ENCODE measurements around the gene APOC1.
"Not testable (repeated sequence)": the region's sequence is repeated elsewhere in the genome, so short reads cannot be mapped to it uniquely, and the experiment has no call there.

APOC1 gene

DNA sequence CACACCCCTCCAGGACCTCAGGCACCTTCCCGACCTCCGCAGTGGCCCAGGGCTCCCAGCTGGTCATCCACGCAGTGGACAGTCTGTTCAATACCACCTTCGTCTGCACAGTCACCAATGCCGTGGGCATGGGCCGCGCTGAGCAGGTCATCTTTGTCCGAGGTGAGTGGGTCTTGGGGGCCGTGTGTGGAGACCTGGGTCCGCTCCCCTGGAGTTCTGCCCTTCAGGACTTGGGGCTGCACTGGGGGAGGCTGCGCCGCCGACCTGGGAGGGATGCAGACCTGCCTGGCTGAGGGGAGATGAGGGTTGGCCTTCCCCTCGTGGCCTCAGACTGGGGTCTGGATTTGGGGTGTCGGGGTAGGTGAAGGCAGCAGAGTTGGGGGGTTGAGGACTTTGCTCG is 40.1 kb upstream of the APOC1 start:
- no peak for TF ChIP-seq CTCF (IDR thresholded peaks at IDR 0.05; ENCODE audit: insufficient read depth, low read depth, low read length, missing control alignments)
- no peak for DNase-seq (ENCODE audit: low read depth)

GRCh38 chr19:44875666-44876451 is 38.5 kb upstream of the APOC1 start:
- no peak for TF ChIP-seq CTCF (IDR thresholded peaks at IDR 0.05; ENCODE audit: insufficient read depth, low read depth, low read length, missing control alignments)
- DNase-seq (ENCODE audit: low read depth): peak; percentile 81
- no peak overlapping the region for H3K4me3 ChIP-seq (ENCODE audit: low read length)

More for the DNA sequence above, 40.1 kb upstream of the APOC1 start:
- no peak overlapping the region for H3K4me3 ChIP-seq (ENCODE audit: low read length)

DNA sequence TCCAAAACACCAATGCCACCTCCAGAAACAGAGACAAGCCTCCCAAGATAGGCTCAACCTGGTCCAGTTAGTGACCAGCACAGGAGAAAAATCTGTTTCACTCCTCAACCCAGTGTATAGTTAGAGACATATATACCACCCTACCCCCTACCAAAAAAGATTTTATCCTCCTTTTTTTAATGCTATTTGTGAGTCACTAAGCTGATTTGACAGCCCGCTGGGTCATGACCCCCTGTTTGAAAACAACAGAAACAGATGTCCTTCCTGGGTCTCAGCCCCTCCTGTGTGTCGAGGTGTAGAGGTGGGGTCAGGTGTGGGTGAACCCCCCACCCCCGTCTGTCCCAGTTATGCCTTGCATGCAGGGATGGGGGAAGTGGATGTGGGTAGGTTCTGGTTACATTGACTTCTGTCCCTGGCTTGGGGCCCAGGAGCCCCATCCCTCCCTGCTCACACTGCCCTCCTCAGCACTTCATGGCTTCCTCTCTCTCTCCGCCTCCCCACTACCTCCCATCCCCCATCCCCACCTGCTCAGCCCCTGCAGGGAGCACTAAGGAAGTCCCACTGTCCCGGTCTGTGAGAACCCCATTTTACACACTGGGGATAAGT is 37.4 kb upstream of the APOC1 start:
- no peak overlapping the region for H3K4me3 ChIP-seq (ENCODE audit: low read length)
- no peak for TF ChIP-seq CTCF (IDR thresholded peaks at IDR 0.05; ENCODE audit: insufficient read depth, low read depth, low read length, missing control alignments)

GRCh38 chr19:44878120-44878865 is 36.1 kb upstream of the APOC1 start:
- no peak for TF ChIP-seq CTCF (IDR thresholded peaks at IDR 0.05; ENCODE audit: insufficient read depth, low read depth, low read length, missing control alignments)
- no peak for DNase-seq (ENCODE audit: low read depth)
- no peak overlapping the region for H3K4me3 ChIP-seq (ENCODE audit: low read length)

More for the DNA sequence above, 37.4 kb upstream of the APOC1 start:
- DNase-seq (ENCODE audit: low read depth): no peak

DNA sequence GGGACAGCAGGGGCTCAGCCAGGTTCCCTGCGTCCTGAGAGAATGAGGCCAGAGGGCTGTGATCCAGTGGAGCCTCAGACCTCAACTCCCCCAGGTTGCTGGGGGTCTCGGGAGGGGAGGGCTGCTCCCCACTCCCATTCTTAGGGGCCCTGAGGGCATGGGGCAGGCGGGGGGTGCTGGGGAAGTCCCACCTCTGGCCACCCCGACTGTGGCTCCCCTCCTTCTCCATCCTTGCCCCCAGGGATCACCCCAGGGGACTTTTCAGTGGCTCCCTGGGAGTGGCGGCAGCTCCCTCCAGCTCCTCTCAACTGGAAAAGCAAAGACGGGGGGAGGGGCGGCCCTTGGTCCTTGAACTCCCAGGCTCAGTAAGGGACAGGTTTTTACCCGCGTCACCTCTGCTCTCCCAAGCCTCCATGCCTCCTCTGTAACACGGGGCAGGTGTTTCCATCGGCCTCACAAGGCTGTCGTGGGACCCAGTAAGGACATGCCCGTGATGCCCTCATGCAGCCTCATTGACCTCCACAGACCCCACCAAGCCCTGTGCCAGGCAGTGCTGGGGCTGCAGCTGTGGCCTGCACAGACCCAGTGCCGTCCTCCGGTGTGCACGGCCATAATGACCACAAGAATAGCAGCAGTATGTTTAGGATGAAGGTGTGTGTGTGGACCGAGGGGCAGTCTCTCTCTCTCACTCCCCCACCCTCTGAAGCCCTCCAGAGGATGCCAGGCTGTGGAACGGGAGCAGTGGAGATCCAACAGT is 34.9 kb upstream of the APOC1 start:
- no peak for TF ChIP-seq CTCF (IDR thresholded peaks at IDR 0.05; ENCODE audit: insufficient read depth, low read depth, low read length, missing control alignments)
- no peak for DNase-seq (ENCODE audit: low read depth)
- no peak overlapping the region for H3K4me3 ChIP-seq (ENCODE audit: low read length)

DNA sequence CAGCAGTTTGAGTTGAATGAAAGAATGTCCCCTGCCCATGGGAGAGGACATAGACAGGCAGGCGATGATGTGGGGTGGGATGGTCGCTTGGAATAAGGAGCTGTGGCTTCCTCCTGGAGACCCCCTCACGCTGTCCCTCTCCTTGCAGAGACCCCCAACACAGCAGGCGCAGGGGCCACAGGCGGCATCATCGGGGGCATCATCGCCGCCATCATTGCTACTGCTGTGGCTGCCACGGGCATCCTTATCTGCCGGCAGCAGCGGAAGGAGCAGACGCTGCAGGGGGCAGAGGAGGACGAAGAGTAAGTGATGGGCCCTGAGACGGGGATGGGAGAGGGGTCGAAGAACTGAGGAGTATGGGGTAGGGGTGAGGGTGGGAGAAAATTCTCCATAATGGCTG is 32.3 kb upstream of the APOC1 start:
- DNase-seq (ENCODE audit: low read depth): no peak
- no peak overlapping the region for H3K4me3 ChIP-seq (ENCODE audit: low read length)
- no peak for TF ChIP-seq CTCF (IDR thresholded peaks at IDR 0.05; ENCODE audit: insufficient read depth, low read depth, low read length, missing control alignments)

DNA sequence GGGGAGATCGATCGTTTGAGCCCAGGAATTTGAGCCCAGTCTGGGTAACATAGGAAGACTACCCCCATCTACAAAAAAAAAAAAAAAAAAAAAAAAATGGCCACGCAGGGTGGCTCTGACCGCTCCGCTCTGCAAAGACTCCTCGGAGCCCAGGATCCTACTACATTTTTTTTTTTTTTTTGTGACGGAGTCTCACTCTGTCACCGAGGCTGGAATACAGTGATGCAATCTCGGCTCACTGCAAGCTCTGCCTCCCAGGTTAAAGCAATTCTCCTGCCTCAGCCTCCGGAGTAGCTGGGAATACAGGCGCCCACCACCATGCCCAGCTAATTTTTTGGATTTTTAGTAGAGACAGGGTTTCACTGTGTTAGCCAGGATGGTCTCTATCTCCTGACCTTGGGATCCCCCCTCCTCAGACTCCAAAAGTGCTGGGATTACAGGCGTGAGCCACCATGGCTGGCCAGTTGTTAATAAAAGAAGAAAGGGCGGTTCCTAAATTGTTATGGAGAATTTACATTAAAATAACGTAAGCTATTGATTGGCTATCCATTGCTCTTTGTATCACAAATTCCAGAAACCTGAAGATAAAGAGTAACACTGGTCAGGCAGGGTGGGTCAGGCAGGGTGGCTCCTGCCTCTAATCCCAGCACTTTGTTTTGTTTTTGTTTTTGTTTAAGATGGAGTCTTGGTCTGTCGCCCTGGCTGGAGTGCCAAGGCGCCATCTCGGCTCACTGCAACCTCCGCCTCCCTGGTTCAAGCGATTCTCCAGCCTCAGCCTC is 31.6 kb upstream of the APOC1 start:
- DNase-seq (ENCODE audit: low read depth): not testable (repeated sequence)

More for the DNA sequence above, 31.6 kb upstream of the APOC1 start:
- not testable (repeated sequence) for H3K4me3 ChIP-seq (ENCODE audit: low read length)
